WTC11 (cell line): ENCODE measurements around the gene RFX8. TPM values are rescaled to one million over a fixed set of nuclear protein-coding genes. Genes with fewer than 3 reads are reported as not detected.

Source experiments
- ATAC-seq: fragments of 200-7000 bp; cut with Tn5 transposase; 2 replicates; pipeline ENCODE4 v1.10.0; 2021; ENCODE audit warnings: mild to moderate bottlenecking, moderate library complexity
- CTCF ChIA-PET: fragments of 300-600 bp; sonication (Branson Sonifier 250); formaldehyde crosslinking; loops from one replicate; lab custom pipeline; 2021; ENCODE audit warnings: antibody characterized with exemption; lab: Charles Lee
- POLR2A ChIA-PET: fragments of 350-600 bp; sonication (Branson Sonifier 250); formaldehyde crosslinking; loops from one replicate; lab custom pipeline; 2021; ENCODE audit warnings: antibody characterized with exemption; lab: Charles Lee
- DNase-seq: peaks from one replicate; pipeline ENCODE4 v3.0.0; 2021; ENCODE audit warnings: low spot score
- H3K27ac Mint-ChIP-seq: 2 replicates; pipeline ENCODE4 v1.8.0; 2021; ENCODE audit warnings: mixed read lengths
- H3K27me3 Mint-ChIP-seq: 2 replicates; pipeline ENCODE4 v1.8.0; 2021; ENCODE audit warnings: low read depth, mild to moderate bottlenecking, moderate library complexity, mixed read lengths
- H3K36me3 Mint-ChIP-seq: 2 replicates; pipeline ENCODE4 v1.8.0; 2021; ENCODE audit warnings: mixed read lengths
- H3K4me1 Mint-ChIP-seq: 2 replicates; pipeline ENCODE4 v1.8.0; 2022; ENCODE audit warnings: mixed read lengths
- H3K4me3 Mint-ChIP-seq: 2 replicates; pipeline ENCODE4 v1.8.0; 2021; ENCODE audit warnings: mild to moderate bottlenecking, moderate library complexity, mixed read lengths
- H3K9me3 Mint-ChIP-seq: 2 replicates; pipeline ENCODE4 v1.8.0; 2021; ENCODE audit warnings: mixed read lengths
- AFF4 ChIP-seq: sonication (generic); formaldehyde crosslinking; IDR thresholded peaks from 2 replicates; pipeline ENCODE4 v1.8.1; 2023; ENCODE audit warnings: mild to moderate bottlenecking, missing genetic modification reagents, borderline replicate concordance
- ARID4B ChIP-seq: sonication (generic); formaldehyde crosslinking; IDR thresholded peaks from 2 replicates; pipeline ENCODE4 v1.8.0; 2023; ENCODE audit warnings: missing genetic modification reagents, mild to moderate bottlenecking, borderline replicate concordance
- ATF2 ChIP-seq: sonication (generic); formaldehyde crosslinking; IDR thresholded peaks from 2 replicates; pipeline ENCODE4 v1.8.1; 2022; ENCODE audit warnings: low read depth, missing genetic modification reagents, borderline replicate concordance
- CTCF ChIP-seq: fragments of 200-600 bp; IDR thresholded peaks from 2 replicates; pipeline ENCODE4 v1.8.0; 2022; ENCODE audit warnings: antibody characterized with exemption
- EMX1 ChIP-seq: fragments of 250-450 bp; sonication (Bioruptor Pico); IDR thresholded peaks from 2 replicates; pipeline ENCODE4 v1.8.0; 2021; ENCODE audit warnings: mild to moderate bottlenecking
- ESRRA ChIP-seq: sonication (generic); formaldehyde crosslinking; IDR thresholded peaks from 2 replicates; pipeline ENCODE4 v1.8.1; 2022; ENCODE audit warnings: mild to moderate bottlenecking, missing genetic modification reagents, borderline replicate concordance
- FOXK1 ChIP-seq: sonication (generic); formaldehyde crosslinking; IDR thresholded peaks from 2 replicates; pipeline ENCODE4 v1.8.0; 2022; ENCODE audit warnings: mild to moderate bottlenecking, moderate library complexity, missing genetic modification reagents
- FOXP1 ChIP-seq: sonication (generic); formaldehyde crosslinking; IDR thresholded peaks from 2 replicates; pipeline ENCODE4 v1.8.0; 2022; ENCODE audit warnings: missing genetic modification reagents, mild to moderate bottlenecking, moderate library complexity, borderline replicate concordance
- GTF2I ChIP-seq: fragments of 250-450 bp; sonication (Bioruptor Pico); conservative IDR thresholded peaks from 2 replicates; pipeline ENCODE4 v1.4.0; 2021; ENCODE audit warnings: mild to moderate bottlenecking
- JUN ChIP-seq: sonication (generic); formaldehyde crosslinking; IDR thresholded peaks from 2 replicates; pipeline ENCODE4 v1.8.0; 2023; ENCODE audit warnings: mild to moderate bottlenecking, missing genetic modification reagents
- NR3C1 ChIP-seq: sonication (generic); formaldehyde crosslinking; conservative IDR thresholded peaks from 2 replicates; pipeline ENCODE4 v1.8.1; 2023; ENCODE audit warnings: low read depth, mild to moderate bottlenecking, missing genetic modification reagents
- PRDM15 ChIP-seq: sonication (generic); formaldehyde crosslinking; IDR thresholded peaks from 2 replicates; pipeline ENCODE4 v1.8.0; 2022; ENCODE audit warnings: missing genetic modification reagents
- SMAD4 ChIP-seq: sonication (generic); formaldehyde crosslinking; IDR thresholded peaks from 2 replicates; pipeline ENCODE4 v1.8.0; 2022; ENCODE audit warnings: mild to moderate bottlenecking, missing genetic modification reagents
- ZNF121 ChIP-seq: sonication (generic); formaldehyde crosslinking; IDR thresholded peaks from 2 replicates; pipeline ENCODE4 v1.8.0; 2023; ENCODE audit warnings: missing genetic modification reagents
- ZNF263 ChIP-seq: sonication (generic); formaldehyde crosslinking; IDR thresholded peaks from 2 replicates; pipeline ENCODE4 v1.8.1; 2022; ENCODE audit warnings: low read depth, mild to moderate bottlenecking, moderate library complexity, missing genetic modification reagents
- ZNF416 ChIP-seq: fragments of 250-450 bp; sonication (Bioruptor Pico); IDR thresholded peaks from 2 replicates; pipeline ENCODE4 v1.9.0; 2021; ENCODE audit warnings: mild to moderate bottlenecking, inconsistent platforms
- ZNF423 ChIP-seq: fragments of 250-450 bp; sonication (Bioruptor Pico); IDR thresholded peaks from 2 replicates; pipeline ENCODE4 v2.1.2; 2022; ENCODE audit warnings: mild to moderate bottlenecking, moderate library complexity
- total RNA-seq: library from RNA; stranded (reverse); gene quantifications from 3 replicates; pipeline ENCODE4 v1.2.3, GENCODE V29; 2021

Gene RFX8
- total RNA-seq, 1 experiment from 2014 or later: 0.28 TPM

GRCh38 chr2:101466426-101466825 lies 8.5 kb downstream of the RFX8 start (continued):
- no peak for TF ChIP-seq PRDM15 (CRISPR knock-in tag)

GRCh38 chr2:101464841-101465240 lies 10.1 kb downstream of the RFX8 start:
- DNase-seq (no peak), ATAC-seq (no peak)
- ChIA-PET CTCF (interaction anchor here (1.8 kb wide), 1 partner anchor 122 kb away, joined by 4 read pairs; no protein-coding TSS in a partner anchor), POLR2A (interaction anchor here (0.6 kb wide), 1 partner anchor 162 kb away, joined by 3 read pairs; no protein-coding TSS in a partner anchor)
- no peaks in the 10 kb centered on the region for H3K9me3 Mint-ChIP-seq
- no peak overlapping the region for H3K4me3 Mint-ChIP-seq
- H3K27ac Mint-ChIP-seq: no peak overlapping the region
- H3K36me3 Mint-ChIP-seq: no peaks in the 10 kb centered on the region
- H3K27me3 Mint-ChIP-seq: peaks cover 3% of the 10 kb centered on the region
- H3K4me1 Mint-ChIP-seq: peaks cover 32% of the 10 kb centered on the region
- TF ChIP-seq AFF4: no peak
- no peak for TF ChIP-seq SMAD4
- TF ChIP-seq JUN (CRISPR knock-in tag): no peak
- TF ChIP-seq NR3C1: no peak
- TF ChIP-seq ZNF416 (CRISPR knock-in tag): no peak
- TF ChIP-seq FOXK1 (CRISPR knock-in tag): no peak
- TF ChIP-seq EMX1 (CRISPR knock-in tag): no peak
- no peak for TF ChIP-seq ZNF121 (CRISPR knock-in tag)

GRCh38 chr2:101463911-101464641 lies 10.8 kb downstream of the RFX8 start:
- Mint-ChIP-seq H3K36me3 (no peaks in the 10 kb centered on the region), H3K9me3 (no peaks in the 10 kb centered on the region), H3K27me3 (peaks cover 3% of the 10 kb centered on the region), H3K27ac (no peak overlapping the region), H3K4me3 (no peak overlapping the region), H3K4me1 (peaks cover 32% of the 10 kb centered on the region)
- POLR2A ChIA-PET: interaction anchor here (0.6 kb wide), 1 partner anchor 161 kb away, joined by 3 read pairs; no protein-coding TSS in a partner anchor
- CTCF ChIA-PET: interaction anchor here (1.0 to 1.8 kb wide), 2 partner anchors 45 to 122 kb away, joined by 3 to 4 read pairs; no protein-coding TSS in a partner anchor
- DNase-seq (no peak), ATAC-seq (no peak)
- no peak for TF ChIP-seq ARID4B
- no peak for TF ChIP-seq ESRRA (CRISPR knock-in tag)
- no peak for TF ChIP-seq ZNF263
- no peak for TF ChIP-seq CTCF
- no peak for TF ChIP-seq FOXP1 (CRISPR knock-in tag)
- TF ChIP-seq ATF2 (CRISPR knock-in tag): no peak
- no peak for TF ChIP-seq ZNF423 (CRISPR knock-in tag)
- TF ChIP-seq GTF2I (CRISPR knock-in tag): no peak
